H1 (cell line): ENCODE measurements around the gene PIANP. TPM values are rescaled to one million over a fixed set of nuclear protein-coding genes. Genes with fewer than 3 reads are reported as not detected.
A peak's percentile ranks its signal among the peaks of the same experiment; 100 is the strongest.

Experiments
- KDM1A ChIP-seq: fragments of 200-600, 300-600 bp; sonication (generic); IDR thresholded peaks from 2 replicates; pipeline ENCODE4 v1.7.1; 2016; ENCODE audit warnings: mild to moderate bottlenecking, low read length, borderline replicate concordance
- polyA plus RNA-seq, 7 experiments: library from polyadenylated mRNA; depleted of rRNA in 3 of 7; stranded (reverse) in 5 of 7; unstranded in 2 of 7; fragments of >200 nt in 5 of 7; fragments of 200-250 nt in 2 of 7; gene quantifications; 1 replicate in 5 of 7; 2 replicates in 1 of 7; 4 replicates in 1 of 7; pipeline versions ENCODE4 v1.2.1 to v1.2.3, GENCODE V29; 2011 to 2013; ENCODE audit warnings: missing spikeins in 2 of 7, mixed read lengths in 2 of 7
- total RNA-seq: library from RNA; stranded (reverse); fragmentation: NEBNext Ultra II Directional; extraction: Animal tissue kit (Norgen Biotek cat#: 25700); gene quantifications from 2 replicates; pipeline ENCODE4 v1.2.1, GENCODE V29; 2021

The PIANP gene
- total and polyA plus RNA-seq, 2 of the 8 experiments (the other 6 are each of a cell fraction or from before 2014, with no cell fraction given): 6.3 to 9.8 TPM

DNA sequence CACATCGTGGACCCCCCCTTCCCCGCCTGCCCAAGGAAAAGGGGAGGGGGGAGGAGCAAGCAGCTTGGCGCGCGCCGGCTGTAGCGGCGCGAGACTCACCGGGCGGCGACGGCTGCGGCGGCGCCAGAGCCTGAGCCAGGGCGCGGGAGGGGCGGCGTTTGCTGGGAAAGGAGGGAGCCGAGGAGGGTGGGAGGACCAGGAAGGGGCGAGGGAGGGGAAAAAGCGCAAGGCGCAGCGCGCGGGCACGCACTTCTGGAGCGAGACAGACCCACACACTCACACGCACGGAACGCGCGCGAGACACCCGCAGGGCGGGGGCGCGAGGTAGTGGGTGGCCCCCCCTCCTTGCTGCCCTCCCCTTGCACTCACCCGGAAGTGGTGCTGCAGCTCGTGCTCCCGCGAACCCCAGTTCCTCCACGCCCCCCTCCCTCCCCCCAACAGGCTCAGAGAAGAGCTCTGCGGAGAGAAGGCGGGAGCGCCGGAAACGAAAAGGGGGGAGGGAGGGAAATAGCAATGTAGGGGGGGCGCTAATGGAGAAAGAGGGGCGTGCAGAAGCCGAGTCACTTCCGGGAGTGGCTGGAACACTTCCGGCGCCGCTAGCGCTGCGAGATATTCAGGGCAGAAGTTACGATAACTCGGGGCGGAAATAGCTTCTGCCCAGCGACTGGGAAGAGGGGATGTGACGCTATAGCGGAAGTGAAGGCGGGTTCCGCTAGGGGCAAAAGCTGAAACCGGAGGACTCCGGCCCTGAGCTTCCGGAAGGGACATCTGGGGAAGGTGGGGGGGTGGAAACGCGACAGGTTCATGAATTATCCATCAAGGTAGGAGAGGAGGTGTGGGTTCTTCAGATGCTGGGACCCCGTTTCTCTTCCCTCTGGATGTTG is 11.4 kb downstream of the PIANP start, which contains the start of gene ZNF384 (continued):
- TF ChIP-seq KDM1A: peak; percentile 88
